ENCODE data around the gene NPY. TPM values are rescaled to one million over a fixed set of nuclear protein-coding genes. Genes with fewer than 3 reads are reported as not detected.

NPY gene
- total RNA-seq, 1 experiment from 2014 or later: not detected

DNA sequence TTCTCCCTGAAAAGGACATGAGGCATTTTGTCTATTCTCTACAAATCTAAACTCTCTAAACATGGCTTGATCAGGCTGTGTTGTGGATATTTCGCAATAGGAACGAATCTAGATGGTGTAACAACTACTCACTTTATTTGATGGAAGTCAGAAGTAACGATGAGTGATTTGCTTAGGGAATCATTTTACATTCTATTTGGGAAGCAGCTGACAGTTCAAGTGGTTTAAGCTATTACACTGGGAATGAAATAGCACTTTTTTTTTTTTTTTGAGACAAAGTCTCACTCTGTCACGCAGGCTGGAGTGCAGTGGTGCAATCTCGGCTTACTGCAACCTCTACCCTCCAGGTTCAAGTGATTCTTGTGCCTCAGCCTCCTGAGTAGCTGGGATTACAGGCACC, 44.1 kb downstream of the NPY start (continued):
- TF ChIP-seq, protein P1, sequence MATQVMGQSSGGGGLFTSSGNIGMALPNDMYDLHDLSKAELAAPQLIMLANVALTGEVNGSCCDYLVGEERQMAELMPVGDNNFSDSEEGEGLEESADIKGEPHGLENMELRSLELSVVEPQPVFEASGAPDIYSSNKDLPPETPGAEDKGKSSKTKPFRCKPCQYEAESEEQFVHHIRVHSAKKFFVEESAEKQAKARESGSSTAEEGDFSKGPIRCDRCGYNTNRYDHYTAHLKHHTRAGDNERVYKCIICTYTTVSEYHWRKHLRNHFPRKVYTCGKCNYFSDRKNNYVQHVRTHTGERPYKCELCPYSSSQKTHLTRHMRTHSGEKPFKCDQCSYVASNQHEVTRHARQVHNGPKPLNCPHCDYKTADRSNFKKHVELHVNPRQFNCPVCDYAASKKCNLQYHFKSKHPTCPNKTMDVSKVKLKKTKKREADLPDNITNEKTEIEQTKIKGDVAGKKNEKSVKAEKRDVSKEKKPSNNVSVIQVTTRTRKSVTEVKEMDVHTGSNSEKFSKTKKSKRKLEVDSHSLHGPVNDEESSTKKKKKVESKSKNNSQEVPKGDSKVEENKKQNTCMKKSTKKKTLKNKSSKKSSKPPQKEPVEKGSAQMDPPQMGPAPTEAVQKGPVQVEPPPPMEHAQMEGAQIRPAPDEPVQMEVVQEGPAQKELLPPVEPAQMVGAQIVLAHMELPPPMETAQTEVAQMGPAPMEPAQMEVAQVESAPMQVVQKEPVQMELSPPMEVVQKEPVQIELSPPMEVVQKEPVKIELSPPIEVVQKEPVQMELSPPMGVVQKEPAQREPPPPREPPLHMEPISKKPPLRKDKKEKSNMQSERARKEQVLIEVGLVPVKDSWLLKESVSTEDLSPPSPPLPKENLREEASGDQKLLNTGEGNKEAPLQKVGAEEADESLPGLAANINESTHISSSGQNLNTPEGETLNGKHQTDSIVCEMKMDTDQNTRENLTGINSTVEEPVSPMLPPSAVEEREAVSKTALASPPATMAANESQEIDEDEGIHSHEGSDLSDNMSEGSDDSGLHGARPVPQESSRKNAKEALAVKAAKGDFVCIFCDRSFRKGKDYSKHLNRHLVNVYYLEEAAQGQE (IDR thresholded peaks at IDR 0.05; ENCODE audit: low read depth): no peak
- no peak for TF ChIP-seq TCF7L2 (IDR thresholded peaks at IDR 0.05; ENCODE audit: borderline replicate concordance, extremely low read depth, insufficient read depth, insufficient read length)

DNA sequence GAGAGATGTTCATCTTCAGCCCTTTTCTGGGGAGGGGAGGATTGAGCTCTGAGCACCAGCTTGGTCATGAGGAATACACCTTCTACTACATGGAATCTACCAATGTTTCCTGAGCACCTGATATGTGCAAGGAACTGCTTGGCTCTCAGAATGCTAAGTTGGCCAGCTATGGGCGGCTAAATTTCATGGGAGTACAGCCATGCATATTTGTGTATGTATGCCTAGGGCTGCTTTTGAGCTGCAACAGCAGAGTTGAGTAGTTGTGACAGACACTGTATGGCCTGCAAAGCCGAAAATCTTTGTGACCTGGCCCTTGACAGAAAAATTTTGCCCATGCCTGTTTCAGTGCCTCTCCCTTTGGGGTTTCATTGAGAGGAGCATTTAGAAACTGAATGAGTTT, 44.9 kb downstream of the NPY start:
- ATAC-seq: no peak
- H3K79me2 ChIP-seq (ENCODE audit: insufficient read depth, low read length): no peaks in the 10 kb centered on the region
- no peak overlapping the region for H3K4me2 ChIP-seq (ENCODE audit: low read length)
- H3K27me3 ChIP-seq (ENCODE audit: insufficient read depth, low read length): no peaks in the 10 kb centered on the region
- H3K4me3 ChIP-seq (replicated peaks in 1 of 2; ENCODE audit: low read depth in 1 of 2, low read length in 2 of 2): no peak overlapping the region
- no peak for TF ChIP-seq JUND (IDR thresholded peaks at IDR 0.05)
- no peak for TF ChIP-seq SP1 (IDR thresholded peaks at IDR 0.05; ENCODE audit: low read depth)
- no peak for TF ChIP-seq ZNF274 (IDR thresholded peaks at IDR 0.05; ENCODE audit: low read depth, low read length)
- intact Hi-C loops (cut with micrococcal nuclease): no loop called here
- no peak overlapping the region for H2AFZ ChIP-seq (ENCODE audit: low read depth, low read length, poor library complexity, severe bottlenecking)
- DNase-seq (ENCODE audit: low read depth, low spot score): no peak
- no peak overlapping the region for H3K27ac ChIP-seq (ENCODE audit: low read depth, low read length)
- H3K9me2 ChIP-seq (ENCODE audit: insufficient read depth): no peaks in the 10 kb centered on the region
- ChIA-PET POLR2A (no interaction called here), RAD21 (ENCODE audit: low non-redundant PET in 1 of 2, low total read pairs in 2 of 2, uncharacterized antibody in 2 of 2, unreplicated experiment in 2 of 2) (no interaction called here), CTCF (interaction anchor here (1.0 kb wide), 1 partner anchor 17 kb away, joined by 3 read pairs; no protein-coding TSS in a partner anchor)
- H3K36me3 ChIP-seq (ENCODE audit: control insufficient read depth in 1 of 2, insufficient read depth in 2 of 2, low read length in 2 of 2): no peaks in the 10 kb centered on the region
- H3K4me1 ChIP-seq (ENCODE audit: control insufficient read depth in 1 of 2, insufficient read depth in 2 of 2, low read length in 2 of 2): no peaks in the 10 kb centered on the region
- no peaks in the 10 kb centered on the region for H4K20me1 ChIP-seq (ENCODE audit: insufficient read depth)
- no TSS peak for BruUV-seq (replicated peaks)
- H3K9me3 ChIP-seq (ENCODE audit: control insufficient read depth in 1 of 2, insufficient read depth in 1 of 2, low read depth in 1 of 2, low read length in 2 of 2): no peaks in the 10 kb centered on the region
- no peak overlapping the region for H3K9ac ChIP-seq (ENCODE audit: low read length)
